Fibroblast of the aortic adventitia (primary cell): ENCODE measurements around the gene SEMA3B. TPM values are rescaled to one million over a fixed set of nuclear protein-coding genes. Genes with fewer than 3 reads are reported as not detected.
"Not testable (repeated sequence)": the region's sequence is repeated elsewhere in the genome, so short reads cannot be mapped to it uniquely, and the experiment has no call there.

Source experiments
- DNase-seq: peaks from one replicate; pipeline ENCODE4 v3.0.0-alpha.2; 2010; ENCODE audit warnings: low read depth
- H3K4me3 ChIP-seq: 2 replicates; pipeline ENCODE4 v1.5.1; 2011; ENCODE audit warnings: low read depth, mild to moderate bottlenecking, control low read depth, low read length, moderate library complexity
- CTCF ChIP-seq: IDR thresholded peaks from 2 replicates; pipeline ENCODE4 v1.5.1; 2011; ENCODE audit warnings: mild to moderate bottlenecking, low read length, control low read depth, inconsistent platforms; ENCODE audit not compliant: insufficient read depth
- total RNA-seq: library from RNA; depleted of rRNA; stranded (reverse); fragments of >200 nt; gene quantifications from 2 replicates; pipeline ENCODE4 v1.2.3, GENCODE V29; 2012; ENCODE audit warnings: low replicate concordance

Gene SEMA3B
- total RNA-seq, 1 donor, result 9.7 TPM

GRCh38 chr3:50224639-50225038 is 44.3 kb upstream of the SEMA3B start:
- no peak overlapping the region for H3K4me3 ChIP-seq
- no peak for TF ChIP-seq CTCF
- no peak for DNase-seq

GRCh38 chr3:50226888-50227389 is 42.0 kb upstream of the SEMA3B start:
- peak overlapping the region; percentile 65 for H3K4me3 ChIP-seq
- DNase-seq, result peak; percentile 43
- no peak for TF ChIP-seq CTCF

- peak; percentile 57 for TF ChIP-seq CTCF
- DNase-seq, result peak; percentile 83
- H3K4me3 ChIP-seq, result peak overlapping the region; percentile 87
Observed at GRCh38 chr3:50227390-50228183, 41.4 kb upstream of the SEMA3B start.

GRCh38 chr3:50228184-50228763 is 40.7 kb upstream of the SEMA3B start:
- DNase-seq, result not testable (repeated sequence)

GRCh38 chr3:50229490-50229889 is 39.5 kb upstream of the SEMA3B start:
- no peak for TF ChIP-seq CTCF
- H3K4me3 ChIP-seq, result no peak overlapping the region

More at GRCh38 chr3:50228184-50228763, 40.7 kb upstream of the SEMA3B start:
- H3K4me3 ChIP-seq, result peak overlapping the region; percentile 87

GRCh38 chr3:50230104-50230793 is 38.7 kb upstream of the SEMA3B start:
- no peak for TF ChIP-seq CTCF
- H3K4me3 ChIP-seq, result no peak overlapping the region
- DNase-seq, result no peak

More at GRCh38 chr3:50229490-50229889, 39.5 kb upstream of the SEMA3B start:
- no peak for DNase-seq

- no peak for DNase-seq
- no peak overlapping the region for H3K4me3 ChIP-seq
- no peak for TF ChIP-seq CTCF
Observed at GRCh38 chr3:50230794-50231125, 38.2 kb upstream of the SEMA3B start.
